H1 (cell line): Measurements from ENCODE around the gene NANP.

Source experiments
- ASH2L ChIP-seq: fragments of 200-600, 300-600 bp; sonication (generic); IDR thresholded peaks from one replicate; pipeline ENCODE4 v1.7.1; 2017; ENCODE audit warnings: low read length
- CBX5 ChIP-seq: fragments of 300-800, 300-1000 bp; sonication (generic); IDR thresholded peaks from 2 replicates; pipeline ENCODE4 v1.7.1; 2016; ENCODE audit warnings: antibody characterized with exemption, low read length, low read depth
- CHD1 ChIP-seq: IDR thresholded peaks from 2 replicates; pipeline ENCODE4 v1.6.1; 2012; ENCODE audit warnings: low read depth, low read length, improper control_type of control experiment
- CHD2 ChIP-seq: IDR thresholded peaks from 2 replicates; pipeline ENCODE4 v1.6.1; 2012; ENCODE audit warnings: low read length, improper control_type of control experiment
- EGR1 ChIP-seq: IDR thresholded peaks from 2 replicates; pipeline ENCODE4 v1.6.1; 2011; ENCODE audit warnings: low read depth, low read length, borderline replicate concordance
- EZH2 ChIP-seq: fragments of 200-600 bp; sonication (generic); IDR thresholded peaks from 2 replicates; pipeline ENCODE4 v1.7.1; 2012; ENCODE audit warnings: low read depth, mild to moderate bottlenecking, moderate library complexity, low read length, inconsistent platforms; ENCODE audit not compliant: severe bottlenecking
- KDM1A ChIP-seq: fragments of 200-600, 300-600 bp; sonication (generic); IDR thresholded peaks from 2 replicates; pipeline ENCODE4 v1.7.1; 2016; ENCODE audit warnings: mild to moderate bottlenecking, low read length, borderline replicate concordance
- PHF8 ChIP-seq: fragments of 200-600 bp; sonication (generic); conservative IDR thresholded peaks from 2 replicates; pipeline ENCODE4 v1.7.1; 2012; ENCODE audit warnings: low read depth, mild to moderate bottlenecking, inconsistent platforms, low read length, moderate library complexity
- POLR2A ChIP-seq, 2 experiments: IDR thresholded peaks; 1 replicate in 1 of 2; 2 replicates in 1 of 2; pipeline ENCODE4 v1.6.1; 2011; ENCODE audit warnings: low read depth in 2 of 2, low read length in 2 of 2, mild to moderate bottlenecking in 2 of 2; ENCODE audit errors: control extremely low read depth in 1 of 2
- POLR2AphosphoS5 ChIP-seq: IDR thresholded peaks from 2 replicates; pipeline ENCODE4 v1.6.1; 2011; ENCODE audit warnings: low read depth, low read length
- SIN3A ChIP-seq, 2 experiments: IDR thresholded peaks in 1 of 2; conservative IDR thresholded peaks in 1 of 2; 2 replicates each; pipeline ENCODE4 v1.6.1; 2011 to 2012; ENCODE audit warnings: low read length in 2 of 2, improper control_type of control experiment in 1 of 2, low read depth in 1 of 2, mild to moderate bottlenecking in 1 of 2
- ZNF274 ChIP-seq: IDR thresholded peaks from 2 replicates; pipeline ENCODE4 v1.7.0; 2012; ENCODE audit warnings: low read length, borderline replicate concordance; ENCODE audit errors: extremely low read depth
- TF ChIP-seq, protein P1 (sequence below), 3 experiments: IDR thresholded peaks; 1 replicate in 2 of 3; 2 replicates in 1 of 3; pipeline versions ENCODE4 v1.5.1 to v1.6.1; 2011; ENCODE audit warnings: low read length in 3 of 3, mild to moderate bottlenecking in 3 of 3, inconsistent platforms in 2 of 3, low read depth in 1 of 3, moderate library complexity in 1 of 3; ENCODE audit not compliant: insufficient read depth in 1 of 3; ENCODE audit errors: control extremely low read depth in 1 of 3
- TF ChIP-seq, protein P2 (sequence below): IDR thresholded peaks from 2 replicates; pipeline ENCODE4 v1.6.1; 2012; ENCODE audit warnings: inconsistent platforms

DNA sequence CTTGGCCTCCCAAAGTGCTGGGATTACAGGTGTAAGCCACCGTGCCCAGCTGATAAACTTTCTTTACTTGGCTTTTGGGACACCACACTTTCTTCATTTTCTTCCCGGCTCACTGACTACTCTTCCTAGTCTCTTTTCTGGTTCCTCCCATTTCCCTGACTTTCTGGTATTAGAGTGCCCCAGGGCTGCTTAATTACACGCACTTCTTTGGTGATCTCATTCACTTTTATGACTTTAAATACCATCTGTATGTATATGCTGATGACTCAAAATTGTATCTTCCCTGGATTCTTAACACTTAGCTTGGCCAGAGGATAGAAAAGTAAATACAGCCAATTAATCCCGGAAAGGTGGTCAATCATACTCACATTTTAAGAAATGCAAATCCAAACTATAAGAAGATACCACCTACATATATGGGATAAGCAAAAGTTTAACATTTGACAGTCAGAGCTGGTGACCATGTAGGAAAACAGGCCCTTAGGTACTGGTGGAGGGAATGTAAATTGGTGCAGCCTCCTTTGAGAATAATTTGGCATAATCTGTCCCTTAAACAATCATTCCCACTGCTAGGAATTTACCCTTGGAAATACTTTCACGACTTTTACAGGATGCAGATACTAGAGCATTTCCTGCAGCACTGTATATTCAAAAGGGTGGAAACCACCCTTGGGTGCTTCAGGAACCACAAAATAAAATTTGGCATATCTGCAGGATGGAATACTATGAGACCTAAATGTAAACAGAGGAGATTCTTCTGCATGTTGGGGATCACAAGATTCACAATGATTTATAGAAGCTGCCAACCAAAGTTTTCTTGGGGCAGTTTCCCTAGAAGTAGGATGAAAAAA, 9.4 kb upstream of the NANP start:
- TF ChIP-seq, protein P1, sequence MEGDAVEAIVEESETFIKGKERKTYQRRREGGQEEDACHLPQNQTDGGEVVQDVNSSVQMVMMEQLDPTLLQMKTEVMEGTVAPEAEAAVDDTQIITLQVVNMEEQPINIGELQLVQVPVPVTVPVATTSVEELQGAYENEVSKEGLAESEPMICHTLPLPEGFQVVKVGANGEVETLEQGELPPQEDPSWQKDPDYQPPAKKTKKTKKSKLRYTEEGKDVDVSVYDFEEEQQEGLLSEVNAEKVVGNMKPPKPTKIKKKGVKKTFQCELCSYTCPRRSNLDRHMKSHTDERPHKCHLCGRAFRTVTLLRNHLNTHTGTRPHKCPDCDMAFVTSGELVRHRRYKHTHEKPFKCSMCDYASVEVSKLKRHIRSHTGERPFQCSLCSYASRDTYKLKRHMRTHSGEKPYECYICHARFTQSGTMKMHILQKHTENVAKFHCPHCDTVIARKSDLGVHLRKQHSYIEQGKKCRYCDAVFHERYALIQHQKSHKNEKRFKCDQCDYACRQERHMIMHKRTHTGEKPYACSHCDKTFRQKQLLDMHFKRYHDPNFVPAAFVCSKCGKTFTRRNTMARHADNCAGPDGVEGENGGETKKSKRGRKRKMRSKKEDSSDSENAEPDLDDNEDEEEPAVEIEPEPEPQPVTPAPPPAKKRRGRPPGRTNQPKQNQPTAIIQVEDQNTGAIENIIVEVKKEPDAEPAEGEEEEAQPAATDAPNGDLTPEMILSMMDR (IDR thresholded peaks at IDR 0.05; ENCODE audit: control extremely low read depth in 1 of 3, insufficient read depth in 1 of 3, low read depth in 1 of 3, low read length in 3 of 3), result no peak
- no peak for TF ChIP-seq EZH2
- no peak for TF ChIP-seq POLR2AphosphoS5
- no peak for TF ChIP-seq POLR2A (IDR thresholded peaks at IDR 0.05; ENCODE audit: control extremely low read depth in 1 of 2, low read depth in 2 of 2, low read length in 2 of 2)
- TF ChIP-seq ASH2L, result no peak
- TF ChIP-seq ZNF274, result no peak
- TF ChIP-seq, protein P2, sequence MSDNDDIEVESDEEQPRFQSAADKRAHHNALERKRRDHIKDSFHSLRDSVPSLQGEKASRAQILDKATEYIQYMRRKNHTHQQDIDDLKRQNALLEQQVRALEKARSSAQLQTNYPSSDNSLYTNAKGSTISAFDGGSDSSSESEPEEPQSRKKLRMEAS, result no peak
- TF ChIP-seq KDM1A, result no peak
- TF ChIP-seq SIN3A (conservative IDR thresholded peaks at IDR 0.05 in 1 of 2, IDR thresholded peaks at IDR 0.05 in 1 of 2; ENCODE audit: low read depth in 1 of 2, low read length in 2 of 2), result no peak
- no peak for TF ChIP-seq CHD2
- no peak for TF ChIP-seq EGR1
- TF ChIP-seq PHF8, result no peak
- TF ChIP-seq CHD1, result no peak
- TF ChIP-seq CBX5, result no peak
